Measurements from ENCODE around the gene RSBN1L.
A peak's percentile ranks its signal among the peaks of the same experiment; 100 is the strongest.

RSBN1L gene

DNA sequence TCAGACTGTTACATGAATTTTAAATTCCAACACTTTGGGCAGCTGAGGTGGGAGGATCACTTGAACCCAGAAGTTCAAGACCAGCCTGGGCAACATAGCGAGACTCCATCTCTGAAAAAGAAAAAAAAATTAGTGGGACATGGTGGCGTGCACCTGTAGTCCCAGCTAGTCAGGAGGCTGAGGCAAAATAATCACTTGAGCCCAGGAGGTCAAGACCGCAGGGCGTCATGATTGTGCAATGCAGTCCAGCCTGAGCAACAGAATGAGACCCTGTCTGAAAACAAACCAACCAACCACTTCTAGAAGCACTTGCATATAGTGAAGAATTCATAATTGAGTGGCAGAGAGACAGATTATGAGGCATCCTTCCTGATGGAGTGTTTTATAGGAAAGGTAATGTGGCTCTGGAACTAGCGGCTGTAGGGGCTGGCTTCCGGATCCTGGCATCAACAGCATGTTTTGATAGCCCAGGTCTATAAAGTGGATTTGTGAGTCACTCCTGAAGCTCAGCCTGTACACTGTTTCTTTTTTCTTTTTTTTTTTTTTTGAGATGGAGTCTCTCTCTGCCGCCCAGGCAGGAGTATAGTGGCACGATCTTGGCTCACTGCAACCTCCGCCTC is 40.3 kb upstream of the RSBN1L start:
- ChIA-PET POLR2A (no interaction called here), CTCF (interaction anchor here (0.7 to 1.4 kb wide), 2 partner anchors 47 to 365 kb away, joined by 3 to 4 read pairs; no protein-coding TSS in a partner anchor)
- no peak for DNase-seq (ENCODE audit: extremely low spot score)
- TF ChIP-seq ELF4 (IDR thresholded peaks at IDR 0.05), result no peak
- TF ChIP-seq CTBP1 (IDR thresholded peaks at IDR 0.05; ENCODE audit: borderline replicate concordance), result no peak
- no peak for TF ChIP-seq FOXA1 (IDR thresholded peaks at IDR 0.05)
- TF ChIP-seq L3MBTL2 (conservative IDR thresholded peaks at IDR 0.05), result no peak

DNA sequence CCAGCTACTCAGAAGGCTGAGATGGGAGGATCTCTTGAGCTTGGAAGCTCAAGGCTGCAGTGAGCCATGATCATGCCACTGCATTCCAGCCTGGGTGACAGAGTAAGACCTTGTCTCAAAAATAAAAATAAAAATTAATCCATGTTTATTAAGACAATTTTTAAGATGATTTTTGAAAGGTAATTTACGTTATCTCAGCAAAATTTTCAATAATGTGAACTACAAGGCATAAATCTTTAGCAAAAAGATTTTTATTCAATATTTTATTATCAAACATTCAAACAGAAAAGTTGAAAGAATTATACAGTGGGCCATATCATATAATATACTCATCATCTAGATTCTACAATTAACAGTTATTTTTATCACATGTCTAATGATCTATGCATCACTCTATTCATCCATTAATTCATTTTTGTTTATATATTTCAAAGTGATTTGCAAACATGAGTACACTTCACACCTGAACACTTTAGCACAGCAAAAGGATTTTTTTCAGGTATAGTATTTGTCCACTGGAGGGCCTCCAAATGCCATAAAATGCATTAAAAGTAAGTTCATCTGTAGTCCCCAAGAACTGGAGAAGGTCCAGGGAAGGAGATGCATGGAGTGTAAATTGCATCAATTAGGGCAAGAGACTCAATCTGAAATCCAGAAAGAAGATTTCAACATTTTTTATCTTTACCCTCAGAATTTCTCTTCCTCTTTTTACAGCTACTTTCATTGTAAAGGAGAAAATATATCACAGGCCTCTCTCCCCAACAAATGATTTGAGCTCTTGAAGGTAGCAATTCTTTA is 38.6 kb upstream of the RSBN1L start:
- CTCF ChIA-PET, result interaction anchor here (0.7 to 2.2 kb wide), 8 partner anchors 9 to 928 kb away, joined by 3 to 15 read pairs (median 4); no protein-coding TSS in a partner anchor
- POLR2A ChIA-PET, result no interaction called here
- DNase-seq (ENCODE audit: extremely low spot score), result peak; percentile 31
- no peak for TF ChIP-seq FOXA1 (IDR thresholded peaks at IDR 0.05)
- no peak for TF ChIP-seq FOXM1 (IDR thresholded peaks at IDR 0.05; ENCODE audit: borderline replicate concordance)
- TF ChIP-seq L3MBTL2 (conservative IDR thresholded peaks at IDR 0.05), result no peak
- TF ChIP-seq ARNT (IDR thresholded peaks at IDR 0.05), result no peak
- TF ChIP-seq HDGF (IDR thresholded peaks at IDR 0.05; ENCODE audit: borderline replicate concordance), result no peak
- TF ChIP-seq LEF1 (IDR thresholded peaks at IDR 0.05; ENCODE audit: borderline replicate concordance), result no peak
- TF ChIP-seq BHLHE40 (IDR thresholded peaks at IDR 0.05; ENCODE audit: borderline replicate concordance), result no peak
- TF ChIP-seq, protein P1, sequence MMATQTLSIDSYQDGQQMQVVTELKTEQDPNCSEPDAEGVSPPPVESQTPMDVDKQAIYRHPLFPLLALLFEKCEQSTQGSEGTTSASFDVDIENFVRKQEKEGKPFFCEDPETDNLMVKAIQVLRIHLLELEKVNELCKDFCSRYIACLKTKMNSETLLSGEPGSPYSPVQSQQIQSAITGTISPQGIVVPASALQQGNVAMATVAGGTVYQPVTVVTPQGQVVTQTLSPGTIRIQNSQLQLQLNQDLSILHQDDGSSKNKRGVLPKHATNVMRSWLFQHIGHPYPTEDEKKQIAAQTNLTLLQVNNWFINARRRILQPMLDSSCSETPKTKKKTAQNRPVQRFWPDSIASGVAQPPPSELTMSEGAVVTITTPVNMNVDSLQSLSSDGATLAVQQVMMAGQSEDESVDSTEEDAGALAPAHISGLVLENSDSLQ (IDR thresholded peaks at IDR 0.05), result no peak
- TF ChIP-seq NFRKB (IDR thresholded peaks at IDR 0.05), result no peak
- TF ChIP-seq SP1 (IDR thresholded peaks at IDR 0.05), result no peak
- TF ChIP-seq SUZ12 (IDR thresholded peaks at IDR 0.05), result no peak
- TF ChIP-seq ELF4 (IDR thresholded peaks at IDR 0.05), result no peak

DNA sequence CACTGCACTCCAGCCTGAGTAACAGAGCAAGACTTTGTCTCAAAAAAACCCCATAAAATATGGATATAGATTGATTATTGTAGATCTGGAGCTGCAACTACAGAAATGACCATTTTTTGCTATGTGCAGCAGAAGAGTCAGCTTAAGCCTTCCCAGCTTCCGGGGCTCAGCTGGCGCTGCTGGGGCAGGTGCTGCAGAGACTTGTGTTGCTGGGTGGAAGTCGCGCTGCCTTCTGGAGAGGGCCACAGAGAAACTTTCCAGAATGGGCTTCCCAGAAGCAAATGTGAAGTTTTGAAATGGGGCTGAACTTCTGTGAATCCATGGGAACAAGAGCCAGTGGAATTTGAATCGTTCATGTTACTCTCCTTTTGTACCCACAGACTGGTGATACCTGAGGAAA is 37.3 kb upstream of the RSBN1L start:
- no peak for TF ChIP-seq FOXM1 (IDR thresholded peaks at IDR 0.05; ENCODE audit: borderline replicate concordance)
- no peak for TF ChIP-seq ARNT (IDR thresholded peaks at IDR 0.05)
- TF ChIP-seq NFRKB (IDR thresholded peaks at IDR 0.05), result no peak
- no peak for TF ChIP-seq FOXA1 (IDR thresholded peaks at IDR 0.05)
- TF ChIP-seq LEF1 (IDR thresholded peaks at IDR 0.05; ENCODE audit: borderline replicate concordance), result no peak
- no peak for TF ChIP-seq ELF4 (IDR thresholded peaks at IDR 0.05)
- ChIA-PET POLR2A (interaction anchor here (2.9 kb wide), 1 partner anchor 37 kb away, joined by 10 read pairs; the partner anchor contains the start of gene RSBN1L), CTCF (interaction anchor here (0.7 to 2.2 kb wide), 9 partner anchors 7 to 275 kb away, joined by 3 to 15 read pairs (median 3); no protein-coding TSS in a partner anchor)
- no peak for DNase-seq (ENCODE audit: extremely low spot score)

DNA sequence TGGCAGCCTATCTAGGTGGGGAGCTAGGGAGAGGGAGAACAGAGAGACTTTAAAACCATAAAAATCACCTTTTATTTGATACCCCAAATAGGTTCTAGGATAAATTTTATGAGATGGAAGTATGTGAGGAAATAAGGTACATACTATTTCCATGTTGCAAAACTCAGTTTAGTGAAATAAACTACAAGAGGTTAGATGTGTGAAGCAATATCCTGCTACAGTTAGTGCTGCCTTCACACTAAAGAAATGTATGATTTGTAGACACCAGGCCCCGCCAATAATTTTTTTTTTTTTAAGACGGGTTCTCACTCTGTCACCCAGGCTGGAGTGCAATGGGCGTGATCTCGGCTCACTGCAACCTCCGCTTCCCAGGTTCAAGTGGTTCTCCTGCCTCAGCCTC is 34.4 kb upstream of the RSBN1L start:
- no peak for DNase-seq (ENCODE audit: extremely low spot score)
- TF ChIP-seq TARDBP (IDR thresholded peaks at IDR 0.05) (no peak), LEF1 (IDR thresholded peaks at IDR 0.05; ENCODE audit: borderline replicate concordance) (no peak), FOXA1 (IDR thresholded peaks at IDR 0.05) (no peak), L3MBTL2 (conservative IDR thresholded peaks at IDR 0.05) (no peak), SUZ12 (IDR thresholded peaks at IDR 0.05) (no peak), SP1 (IDR thresholded peaks at IDR 0.05) (no peak), HDGF (IDR thresholded peaks at IDR 0.05; ENCODE audit: borderline replicate concordance) (no peak), NFRKB (IDR thresholded peaks at IDR 0.05) (no peak), FOXM1 (IDR thresholded peaks at IDR 0.05; ENCODE audit: borderline replicate concordance) (no peak), CTBP1 (IDR thresholded peaks at IDR 0.05; ENCODE audit: borderline replicate concordance) (no peak), FOXK2 (IDR thresholded peaks at IDR 0.05) (no peak), ARNT (IDR thresholded peaks at IDR 0.05) (no peak)
- TF ChIP-seq, protein P1 (IDR thresholded peaks at IDR 0.05), result no peak
- POLR2A ChIA-PET, result no interaction called here
- CTCF ChIA-PET, result no interaction called here

DNA sequence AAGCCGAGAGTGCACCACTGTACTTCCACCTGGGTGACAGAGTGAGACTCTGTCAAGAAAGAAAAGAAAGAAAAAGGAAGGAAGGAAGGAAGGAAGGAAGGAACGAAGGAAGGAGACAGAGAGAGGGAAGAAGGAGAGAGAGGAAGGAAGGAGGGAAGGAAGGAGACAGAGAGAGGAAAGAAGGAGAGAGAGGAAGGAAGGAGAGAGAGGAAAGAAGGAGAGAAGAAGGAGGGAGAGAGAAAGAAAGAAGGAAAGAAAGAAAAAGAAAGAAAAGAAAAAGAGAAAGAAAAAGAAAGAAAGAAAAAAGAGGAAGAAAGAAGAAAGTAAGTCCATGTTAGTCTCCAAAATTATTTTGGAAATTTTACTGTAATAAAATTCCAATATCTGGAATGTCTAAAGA is 33.4 kb upstream of the RSBN1L start:
- ChIA-PET CTCF (no interaction called here), POLR2A (no interaction called here)

More for the DNA sequence above, 33.4 kb upstream of the RSBN1L start:
- TF ChIP-seq ARNT (IDR thresholded peaks at IDR 0.05) (no peak), LEF1 (IDR thresholded peaks at IDR 0.05; ENCODE audit: borderline replicate concordance) (no peak), TARDBP (IDR thresholded peaks at IDR 0.05) (no peak), NFRKB (IDR thresholded peaks at IDR 0.05) (no peak), CTBP1 (IDR thresholded peaks at IDR 0.05; ENCODE audit: borderline replicate concordance) (no peak), BHLHE40 (IDR thresholded peaks at IDR 0.05; ENCODE audit: borderline replicate concordance) (no peak), FOXK2 (IDR thresholded peaks at IDR 0.05) (no peak), L3MBTL2 (conservative IDR thresholded peaks at IDR 0.05) (no peak), SUZ12 (IDR thresholded peaks at IDR 0.05) (no peak), HDGF (IDR thresholded peaks at IDR 0.05; ENCODE audit: borderline replicate concordance) (no peak), ZNF384 (IDR thresholded peaks at IDR 0.05) (no peak), FOXA1 (IDR thresholded peaks at IDR 0.05) (no peak), ELF4 (IDR thresholded peaks at IDR 0.05) (no peak), FOXM1 (IDR thresholded peaks at IDR 0.05; ENCODE audit: borderline replicate concordance) (no peak), SP1 (IDR thresholded peaks at IDR 0.05) (no peak)
- TF ChIP-seq, protein P1 (IDR thresholded peaks at IDR 0.05), result no peak
- DNase-seq (ENCODE audit: extremely low spot score), result no peak

Data from HEK293T (cell line).